Left renal pelvis (tissue), 4 donors: ENCODE results near the gene CCR1. TPM values are rescaled to one million over a fixed set of nuclear protein-coding genes. Genes with fewer than 3 reads are reported as not detected.
"Not testable (repeated sequence)": the region's sequence is repeated elsewhere in the genome, so short reads cannot be mapped to it uniquely, and the experiment has no call there.

Source experiments
- DNase-seq, 4 donors: peaks; one replicate each; pipeline ENCODE4 v3.0.0-alpha.2; 2013; ENCODE audit warnings: low read depth in 4 of 4, low spot score in 3 of 4
- polyA plus RNA-seq, 4 donors: library from polyadenylated mRNA; unstranded; fragments of 120-200 nt; gene quantifications; one replicate each; pipeline ENCODE4 v1.2.1, GENCODE V29; 2013; ENCODE audit not compliant: insufficient read length in 4 of 4

Gene CCR1
- polyA plus RNA-seq, 4 donors, result 1.7 to 6.4 (median 2.6) TPM

- no peak for DNase-seq
Measured at GRCh38 chr3:46184469-46184868, 23.6 kb downstream of the CCR1 start.

GRCh38 chr3:46183330-46183729, 24.8 kb downstream of the CCR1 start:
- no peak for DNase-seq

DNA sequence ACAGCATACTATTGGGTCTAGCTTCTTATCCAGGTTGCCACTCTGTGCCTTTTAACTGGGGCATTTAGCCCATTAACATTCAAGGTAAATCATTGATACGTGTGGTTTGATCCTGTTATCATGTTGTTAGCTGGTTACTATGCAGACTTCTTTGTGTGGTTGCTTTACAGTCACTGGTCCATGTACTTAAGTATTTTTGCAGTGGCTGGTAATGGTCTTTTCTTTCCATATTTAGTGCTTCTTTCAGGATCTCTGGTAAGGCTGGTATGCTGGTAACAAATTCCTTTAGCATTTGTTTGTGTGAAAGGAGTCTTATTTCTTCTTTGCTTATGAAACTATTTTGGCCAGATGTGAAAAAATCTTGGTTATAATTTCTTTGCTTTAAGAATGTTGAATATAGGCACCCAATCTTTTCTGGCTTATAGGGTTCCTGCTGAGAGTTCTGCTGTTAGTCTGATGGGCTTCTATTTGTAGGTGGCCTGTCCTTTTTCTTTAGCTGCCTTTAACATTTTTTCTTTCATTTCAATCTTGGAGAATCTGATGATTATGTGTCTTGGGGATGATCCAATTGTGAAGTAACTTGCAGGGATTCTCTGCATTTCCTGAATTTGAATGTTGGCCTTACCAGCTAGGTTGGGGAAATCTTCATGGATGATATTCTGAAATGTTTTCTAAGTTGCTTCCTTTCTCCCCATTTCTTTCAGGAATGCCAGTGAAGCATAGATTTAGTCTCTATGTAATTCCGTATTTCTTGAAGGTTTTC, 39.3 kb downstream of the CCR1 start:
- no peak for DNase-seq

GRCh38 chr3:46163556-46164041, 44.5 kb downstream of the CCR1 start:
- DNase-seq, result no peak

GRCh38 chr3:46162975-46163555, 45.0 kb downstream of the CCR1 start:
- DNase-seq, result no peak

DNA sequence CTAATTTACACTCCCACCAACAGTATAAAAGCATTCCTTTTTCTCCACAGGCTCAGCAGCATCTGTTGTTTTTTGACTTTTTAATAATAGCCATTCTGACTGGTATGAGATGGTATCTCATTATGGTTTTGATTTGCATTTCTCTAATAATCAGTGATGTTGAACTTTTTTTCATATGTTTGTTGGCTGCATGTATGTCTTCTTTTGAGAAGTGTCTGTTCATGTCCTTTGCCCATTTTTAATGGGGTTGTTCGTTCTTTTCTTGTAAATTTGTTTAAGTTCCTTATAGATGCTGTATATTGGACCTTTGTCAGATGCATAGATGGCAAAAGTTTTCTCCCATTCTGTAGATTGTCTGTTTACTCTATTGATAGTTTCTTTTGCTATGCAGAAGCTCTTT, 50.4 kb downstream of the CCR1 start:
- DNase-seq, result not testable (repeated sequence)

DNA sequence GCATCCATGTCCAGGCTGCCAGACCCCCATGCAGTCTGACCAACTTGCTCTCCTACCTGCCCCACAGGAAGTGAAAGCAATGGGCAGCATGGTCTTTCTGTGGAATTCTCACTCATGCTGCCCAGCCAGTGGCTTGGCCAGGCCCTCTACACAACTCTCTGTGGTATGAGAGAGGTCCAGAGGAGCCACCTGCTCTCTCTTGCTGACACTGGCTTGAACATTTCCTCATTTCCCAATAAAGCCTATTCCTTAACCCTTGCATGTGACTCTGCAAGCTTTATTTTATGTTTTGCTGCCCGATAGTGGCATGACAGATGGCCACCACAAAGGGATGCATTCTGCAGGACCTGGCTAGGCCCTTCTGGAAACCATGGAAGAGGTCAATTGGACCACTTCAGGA, 53.8 kb downstream of the CCR1 start:
- no peak for DNase-seq

Other genes starting within 250 kb of the CCR1 start
- 10 to 100 TPM; 16.9 to 21.0 (median 19.1) TPM for gene FYCO1, start 212.5 kb downstream of the CCR1 start, polyA plus RNA-seq
- gene XCR1, start 180.8 kb downstream of the CCR1 start, polyA plus RNA-seq, result under 1 TPM in 3 of 4 donors, not detected in 1; 0.07 to 0.23 (median 0.15) TPM
- gene CCR3, start 34.1 kb upstream of the CCR1 start, polyA plus RNA-seq, result under 1 TPM in 1 of 4 donors, not detected in 3; 0.27 TPM
- gene CCR2, start 145.8 kb upstream of the CCR1 start, polyA plus RNA-seq, result 1 to 10 TPM in 2 of 4 donors, under 1 TPM in 2; 0.57 to 2.4 (median 1.3) TPM
- under 1 TPM; 0.11 to 0.80 (median 0.42) TPM for gene CCR5, start 162.6 kb upstream of the CCR1 start, polyA plus RNA-seq
- under 1 TPM; 0.70 to 0.99 (median 0.91) TPM for gene CCRL2, start 198.9 kb upstream of the CCR1 start, polyA plus RNA-seq